Spleen (tissue), 7 donors: Measurements from ENCODE around the gene CDKL2.

ENCODE experiments used
- POLR2A ChIP-seq, 3 donors: fragments of 450-650 bp; IDR thresholded peaks; one replicate each; pipeline ENCODE4 v1.5.1; 2017; ENCODE audit warnings: antibody characterized with exemption in 3 of 3, mild to moderate bottlenecking in 1 of 3
- TF ChIP-seq, protein P1 (sequence below), 11 experiments: fragments of 200-600 bp in 7 of 11; fragments of 450-650 bp in 4 of 11; sonication (generic) in 4 of 11; IDR thresholded peaks in 8 of 11; conservative IDR thresholded peaks in 3 of 11; 1 replicate in 7 of 11; 2 replicates in 4 of 11; pipeline versions ENCODE4 v1.4.0 to v1.8.0; 2016 to 2021; ENCODE audit warnings: antibody characterized with exemption in 11 of 11, inconsistent platforms in 4 of 11, mild to moderate bottlenecking in 1 of 11
- donor health status: DM: no; HTN: no; CAD: no; lungs with moderate emphysema.
- donor health status: DM: no; HTN: no; CAD: no.
- donor health status: DM: no; HTN: no; CAD: no.

DNA sequence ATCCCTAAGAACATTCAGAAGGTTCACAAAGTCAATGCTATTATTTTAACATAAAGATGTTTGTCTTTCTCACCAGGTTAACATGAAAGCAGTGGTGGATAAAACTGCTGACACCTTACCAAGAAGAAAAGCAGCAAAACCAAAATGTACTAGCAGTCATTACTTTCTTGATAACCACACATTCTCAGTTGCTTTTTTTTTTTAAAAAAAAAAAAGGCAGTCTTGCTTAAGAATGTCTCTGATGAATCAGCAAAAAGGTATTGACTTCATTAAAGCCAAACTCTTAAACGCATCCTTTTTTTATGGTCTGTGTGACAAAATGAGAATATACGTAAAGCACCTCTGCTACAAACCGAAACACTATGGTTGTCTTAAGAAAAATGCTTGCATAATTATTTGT is 31.9 kb downstream of the CDKL2 start:
- TF ChIP-seq, protein P1, sequence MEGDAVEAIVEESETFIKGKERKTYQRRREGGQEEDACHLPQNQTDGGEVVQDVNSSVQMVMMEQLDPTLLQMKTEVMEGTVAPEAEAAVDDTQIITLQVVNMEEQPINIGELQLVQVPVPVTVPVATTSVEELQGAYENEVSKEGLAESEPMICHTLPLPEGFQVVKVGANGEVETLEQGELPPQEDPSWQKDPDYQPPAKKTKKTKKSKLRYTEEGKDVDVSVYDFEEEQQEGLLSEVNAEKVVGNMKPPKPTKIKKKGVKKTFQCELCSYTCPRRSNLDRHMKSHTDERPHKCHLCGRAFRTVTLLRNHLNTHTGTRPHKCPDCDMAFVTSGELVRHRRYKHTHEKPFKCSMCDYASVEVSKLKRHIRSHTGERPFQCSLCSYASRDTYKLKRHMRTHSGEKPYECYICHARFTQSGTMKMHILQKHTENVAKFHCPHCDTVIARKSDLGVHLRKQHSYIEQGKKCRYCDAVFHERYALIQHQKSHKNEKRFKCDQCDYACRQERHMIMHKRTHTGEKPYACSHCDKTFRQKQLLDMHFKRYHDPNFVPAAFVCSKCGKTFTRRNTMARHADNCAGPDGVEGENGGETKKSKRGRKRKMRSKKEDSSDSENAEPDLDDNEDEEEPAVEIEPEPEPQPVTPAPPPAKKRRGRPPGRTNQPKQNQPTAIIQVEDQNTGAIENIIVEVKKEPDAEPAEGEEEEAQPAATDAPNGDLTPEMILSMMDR (IDR thresholded peaks at IDR 0.05 in 8 of 11, conservative IDR thresholded peaks at IDR 0.05 in 3 of 11) = no peak
- no peak for TF ChIP-seq POLR2A (IDR thresholded peaks at IDR 0.05)
